HL-60/S4 treated with retinoic acid at 250 ng/mL for 4 days and 3 days (cell line): ENCODE results near the gene SMIM24.

Source experiments
- in situ Hi-C: fragments of 300-500 bp; cut with MboI; formaldehyde crosslinking; loops from 2 replicates; pipeline ENCODE4 v1.7.0; 2022; ENCODE audit warnings: low sequenced_read_pairs

SMIM24 gene

GRCh38 chr19:3499738-3500428 is 19.6 kb upstream of the SMIM24 start:
- in situ Hi-C loops = no loop called here

GRCh38 chr19:3497757-3498520 is 17.6 kb upstream of the SMIM24 start:
- in situ Hi-C loops = no loop called here

GRCh38 chr19:3496392-3497273 is 16.3 kb upstream of the SMIM24 start:
- in situ Hi-C loops = no loop called here

GRCh38 chr19:3494559-3494958 is 14.2 kb upstream of the SMIM24 start:
- in situ Hi-C loops = no loop called here

GRCh38 chr19:3494051-3494450 is 13.7 kb upstream of the SMIM24 start:
- in situ Hi-C loops = no loop called here

GRCh38 chr19:3493651-3494050 is 13.3 kb upstream of the SMIM24 start:
- in situ Hi-C loops = no loop called here

- in situ Hi-C loops = no loop called here
Measured at GRCh38 chr19:3492919-3493318, 12.6 kb upstream of the SMIM24 start.

- in situ Hi-C loops = no loop called here
Measured at GRCh38 chr19:3492131-3492839, 12.0 kb upstream of the SMIM24 start.

- in situ Hi-C loops = no loop called here
Measured at GRCh38 chr19:3491396-3492119, 11.2 kb upstream of the SMIM24 start.

GRCh38 chr19:3483226-3483628 is 2.9 kb upstream of the SMIM24 start, which contains the start of gene SMIM44:
SMIM44 (minus strand) TSS chr19:3483441; CDS start chr19:3483403, 38 bp downstream.
- in situ Hi-C loops = loop anchor here (10.0 kb wide), 1 partner anchor 158 kb away; no protein-coding TSS in a partner anchor

GRCh38 chr19:3482507-3483225 is 2.3 kb upstream of the SMIM24 start:
- in situ Hi-C loops = loop anchor here (10.0 kb wide), 1 partner anchor 158 kb away; no protein-coding TSS in a partner anchor

GRCh38 chr19:3481241-3482090 is 1.1 kb upstream of the SMIM24 start:
- in situ Hi-C loops = loop anchor here (10.0 kb wide), 1 partner anchor 157 kb away; no protein-coding TSS in a partner anchor

GRCh38 chr19:3479834-3480215 is 500 bp downstream of the SMIM24 start:
- in situ Hi-C loops = loop anchor here (10.0 kb wide), 1 partner anchor 155 kb away; no protein-coding TSS in a partner anchor

- in situ Hi-C loops = no loop called here
Measured at GRCh38 chr19:3479177-3479833, 1.0 kb downstream of the SMIM24 start.

- in situ Hi-C loops = no loop called here
Measured at GRCh38 chr19:3478409-3479176, 1.7 kb downstream of the SMIM24 start.

- in situ Hi-C loops = no loop called here
Measured at GRCh38 chr19:3477951-3478350, 2.4 kb downstream of the SMIM24 start.

- in situ Hi-C loops = no loop called here
Measured at GRCh38 chr19:3477506-3477905, 2.8 kb downstream of the SMIM24 start.
